ENCODE results near the gene MTNR1B. TPM values are rescaled to one million over a fixed set of nuclear protein-coding genes. Genes with fewer than 3 reads are reported as not detected.

The MTNR1B gene
- total and polyA plus RNA-seq, 10 of the 15 experiments (the other 5 are each of a cell fraction or from before 2014, with no cell fraction given): not detected

- TF ChIP-seq CEBPZ (IDR thresholded peaks at IDR 0.05; ENCODE audit: low read depth, low read length): no peak
- TF ChIP-seq HDAC6 (IDR thresholded peaks at IDR 0.05; ENCODE audit: unreplicated experiment): no peak
Observed at GRCh38 chr11:92946707-92947106, 22.7 kb upstream of the MTNR1B start (continued).

GRCh38 chr11:92948116-92948515, 21.3 kb upstream of the MTNR1B start:
- ChIA-PET RAD21 (ENCODE audit: unreplicated experiment) (no interaction called here), SMC1A (ENCODE audit: uncharacterized antibody, unreplicated experiment) (no interaction called here), POLR2A (no interaction called here), CTCF (interaction anchor here (1.6 kb wide), 1 partner anchor 287 kb away, joined by 3 read pairs; no protein-coding TSS in a partner anchor)
- DNase-seq (ENCODE audit: low read depth, low spot score) (no peak), FAIRE-seq (no peak), ATAC-seq (no peak)
- Histone ChIP-seq H3K27ac (ENCODE audit: control insufficient read depth, insufficient read depth) (no peak overlapping the region), H3K36me3 (ENCODE audit: control insufficient read depth in 2 of 2, insufficient read depth in 2 of 2, low read length in 1 of 2) (no peaks in the 10 kb centered on the region), H3K4me2 (ENCODE audit: control insufficient read depth, insufficient read depth) (no peak overlapping the region), H3K79me2 (ENCODE audit: control insufficient read depth, insufficient read depth, low read length) (no peaks in the 10 kb centered on the region), H3K4me1 (ENCODE audit: control insufficient read depth, insufficient read depth, low read length) (no peaks in the 10 kb centered on the region), H4K20me1 (ENCODE audit: control insufficient read depth, insufficient read depth) (no peaks in the 10 kb centered on the region), H3K9ac (ENCODE audit: control insufficient read depth, insufficient read depth, low read length) (no peak overlapping the region), H3K27me3 (replicated peaks in 1 of 2; ENCODE audit: control insufficient read depth in 2 of 2, insufficient read depth in 2 of 2, low read length in 1 of 2) (no peaks in the 10 kb centered on the region), H3K9me3 (replicated peaks; ENCODE audit: control insufficient read depth, insufficient read depth, low read length) (no peaks in the 10 kb centered on the region; the same call in 2 of the 3 replicates), H2AFZ (ENCODE audit: control insufficient read depth, low read depth, low read length) (no peak overlapping the region), H3K4me3 (no peak overlapping the region)
- no TSS peak for BruUV-seq (replicated peaks)
- intact Hi-C loops (cut with micrococcal nuclease; ENCODE audit: unreplicated experiment) (no loop called here), in situ Hi-C loops (cut with MboI) (loop anchor here (10.0 kb wide), 1 partner anchor 697 kb away; no protein-coding TSS in a partner anchor)
- TF ChIP-seq ZBTB11 (CRISPR knock-in tag; IDR thresholded peaks at IDR 0.05): no peak
- TF ChIP-seq SMC3 (IDR thresholded peaks at IDR 0.05; ENCODE audit: borderline replicate concordance, low read length): no peak
- TF ChIP-seq NFYB (IDR thresholded peaks at IDR 0.05; ENCODE audit: insufficient read depth, low read depth, low read length): no peak
- no peak for TF ChIP-seq ZNF24 (IDR thresholded peaks at IDR 0.05)
- no peak for TF ChIP-seq NR2F1 (conservative IDR thresholded peaks at IDR 0.05)
- no peak for TF ChIP-seq PAX8 (IDR thresholded peaks at IDR 0.05)
- TF ChIP-seq ETV6 (conservative IDR thresholded peaks at IDR 0.05 in 1 of 2, IDR thresholded peaks at IDR 0.05 in 1 of 2; ENCODE audit: borderline replicate concordance in 1 of 2, low read depth in 1 of 2): no peak
- no peak for TF ChIP-seq FOS (IDR thresholded peaks at IDR 0.05; ENCODE audit: borderline replicate concordance, extremely low read depth, insufficient read length)
- TF ChIP-seq MTA3 (IDR thresholded peaks at IDR 0.05; ENCODE audit: borderline replicate concordance, low read length): no peak
- no peak for TF ChIP-seq CBX5 (IDR thresholded peaks at IDR 0.05; ENCODE audit: low read depth)
- TF ChIP-seq YY1 (IDR thresholded peaks at IDR 0.05; ENCODE audit: low read depth, low read length): no peak
- 16% methylated on average over 5 of the region's 5 CpGs for WGBS (ENCODE audit: insufficient coverage, insufficient replicate concordance, low lambda C conversion rate, missing lambda C conversion rate)
